HL-60 (cell line): Measurements from ENCODE around the gene FMN1.

ENCODE experiments used
- DNase-seq, 2 experiments: peaks; one replicate each; pipeline ENCODE4 v3.0.0-alpha.2; 2010 to 2020; ENCODE audit warnings: low read depth in 1 of 2, low spot score in 1 of 2
- H3K27ac ChIP-seq: fragments of 250-450 bp; sonication (Bioruptor Pico); replicated peaks from 2 replicates; pipeline ENCODE4 v1.5.1; 2020; ENCODE audit warnings: mild to moderate bottlenecking, moderate library complexity
- H3K27me3 ChIP-seq: fragments of 250-450 bp; sonication (Bioruptor Pico); 2 replicates; pipeline ENCODE4 v1.5.1; 2021; ENCODE audit warnings: mild to moderate bottlenecking, moderate library complexity; ENCODE audit not compliant: insufficient read depth, poor library complexity, severe bottlenecking
- H3K4me3 ChIP-seq: replicated peaks from 2 replicates; pipeline ENCODE4 v1.5.1; 2011; ENCODE audit warnings: mild to moderate bottlenecking, control low read depth, low read length; ENCODE audit not compliant: insufficient read depth
- GABPA ChIP-seq: IDR thresholded peaks from 2 replicates; pipeline ENCODE4 v1.6.1; 2012; ENCODE audit warnings: low read depth
- POLR2AphosphoS5 ChIP-seq: IDR thresholded peaks from 2 replicates; pipeline ENCODE4 v1.6.1; 2012; ENCODE audit warnings: low read depth
- SPI1 ChIP-seq: IDR thresholded peaks from 2 replicates; pipeline ENCODE4 v1.6.1; 2012; ENCODE audit warnings: low read depth, mild to moderate bottlenecking, borderline replicate concordance
- TF ChIP-seq, protein P1 (sequence below): IDR thresholded peaks from one replicate; pipeline ENCODE4 v1.5.1; 2011; ENCODE audit warnings: low read length, control low read depth, inconsistent platforms; ENCODE audit not compliant: insufficient read depth
- TF ChIP-seq, protein P2 (sequence below): IDR thresholded peaks from 2 replicates; pipeline ENCODE4 v1.6.1; 2012; ENCODE audit warnings: low read depth; ENCODE audit not compliant: insufficient replicate concordance

Gene FMN1

DNA sequence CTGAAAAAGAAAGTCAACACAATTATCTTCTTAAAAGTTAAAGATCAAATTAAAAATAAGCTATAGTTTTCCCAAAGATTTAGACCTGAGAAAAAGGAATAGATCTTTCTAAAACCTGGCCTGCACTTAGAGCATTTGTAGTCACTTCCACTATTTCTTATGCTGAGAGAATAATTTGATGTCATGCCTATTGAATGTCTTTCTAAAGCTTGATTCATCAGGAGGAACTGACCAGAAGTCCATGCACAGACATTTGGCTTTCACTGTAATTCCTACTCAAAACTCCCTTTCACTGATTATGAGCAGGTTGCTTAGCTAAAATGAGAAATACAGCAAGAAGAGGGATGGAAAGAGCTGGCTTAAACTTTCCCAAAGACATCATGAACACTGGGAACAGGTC is 472.4 kb downstream of the FMN1 start:
- DNase-seq: no peak
- Histone ChIP-seq H3K4me3 (no peak overlapping the region), H3K27me3 (peaks cover 30% of the 10 kb centered on the region), H3K27ac (no peak overlapping the region)
- TF ChIP-seq, protein P1, sequence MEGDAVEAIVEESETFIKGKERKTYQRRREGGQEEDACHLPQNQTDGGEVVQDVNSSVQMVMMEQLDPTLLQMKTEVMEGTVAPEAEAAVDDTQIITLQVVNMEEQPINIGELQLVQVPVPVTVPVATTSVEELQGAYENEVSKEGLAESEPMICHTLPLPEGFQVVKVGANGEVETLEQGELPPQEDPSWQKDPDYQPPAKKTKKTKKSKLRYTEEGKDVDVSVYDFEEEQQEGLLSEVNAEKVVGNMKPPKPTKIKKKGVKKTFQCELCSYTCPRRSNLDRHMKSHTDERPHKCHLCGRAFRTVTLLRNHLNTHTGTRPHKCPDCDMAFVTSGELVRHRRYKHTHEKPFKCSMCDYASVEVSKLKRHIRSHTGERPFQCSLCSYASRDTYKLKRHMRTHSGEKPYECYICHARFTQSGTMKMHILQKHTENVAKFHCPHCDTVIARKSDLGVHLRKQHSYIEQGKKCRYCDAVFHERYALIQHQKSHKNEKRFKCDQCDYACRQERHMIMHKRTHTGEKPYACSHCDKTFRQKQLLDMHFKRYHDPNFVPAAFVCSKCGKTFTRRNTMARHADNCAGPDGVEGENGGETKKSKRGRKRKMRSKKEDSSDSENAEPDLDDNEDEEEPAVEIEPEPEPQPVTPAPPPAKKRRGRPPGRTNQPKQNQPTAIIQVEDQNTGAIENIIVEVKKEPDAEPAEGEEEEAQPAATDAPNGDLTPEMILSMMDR: no peak
- TF ChIP-seq POLR2AphosphoS5: no peak
- TF ChIP-seq GABPA: no peak

DNA sequence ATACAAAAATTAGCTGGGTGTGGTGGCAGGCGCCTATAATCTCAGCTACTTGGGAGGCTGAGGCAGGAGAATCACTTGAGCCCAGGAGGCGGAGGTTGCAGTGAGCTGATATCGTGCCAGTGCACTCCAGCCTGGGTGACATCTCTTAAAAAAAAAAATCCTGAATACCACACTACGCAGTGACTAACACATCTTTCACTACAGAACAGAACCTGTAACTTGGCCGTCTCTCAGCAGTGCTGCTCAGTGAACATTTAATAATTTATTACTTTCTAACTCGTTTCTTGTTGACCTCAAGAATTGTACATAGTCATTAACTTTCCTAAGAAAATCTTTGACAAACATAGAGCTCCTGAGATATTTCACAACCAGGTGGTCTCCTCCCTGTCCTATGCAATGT is 472.9 kb downstream of the FMN1 start:
- DNase-seq: no peak
- Histone ChIP-seq H3K27ac (no peak overlapping the region), H3K4me3 (no peak overlapping the region), H3K27me3 (peaks cover 35% of the 10 kb centered on the region)
- TF ChIP-seq, protein P2, sequence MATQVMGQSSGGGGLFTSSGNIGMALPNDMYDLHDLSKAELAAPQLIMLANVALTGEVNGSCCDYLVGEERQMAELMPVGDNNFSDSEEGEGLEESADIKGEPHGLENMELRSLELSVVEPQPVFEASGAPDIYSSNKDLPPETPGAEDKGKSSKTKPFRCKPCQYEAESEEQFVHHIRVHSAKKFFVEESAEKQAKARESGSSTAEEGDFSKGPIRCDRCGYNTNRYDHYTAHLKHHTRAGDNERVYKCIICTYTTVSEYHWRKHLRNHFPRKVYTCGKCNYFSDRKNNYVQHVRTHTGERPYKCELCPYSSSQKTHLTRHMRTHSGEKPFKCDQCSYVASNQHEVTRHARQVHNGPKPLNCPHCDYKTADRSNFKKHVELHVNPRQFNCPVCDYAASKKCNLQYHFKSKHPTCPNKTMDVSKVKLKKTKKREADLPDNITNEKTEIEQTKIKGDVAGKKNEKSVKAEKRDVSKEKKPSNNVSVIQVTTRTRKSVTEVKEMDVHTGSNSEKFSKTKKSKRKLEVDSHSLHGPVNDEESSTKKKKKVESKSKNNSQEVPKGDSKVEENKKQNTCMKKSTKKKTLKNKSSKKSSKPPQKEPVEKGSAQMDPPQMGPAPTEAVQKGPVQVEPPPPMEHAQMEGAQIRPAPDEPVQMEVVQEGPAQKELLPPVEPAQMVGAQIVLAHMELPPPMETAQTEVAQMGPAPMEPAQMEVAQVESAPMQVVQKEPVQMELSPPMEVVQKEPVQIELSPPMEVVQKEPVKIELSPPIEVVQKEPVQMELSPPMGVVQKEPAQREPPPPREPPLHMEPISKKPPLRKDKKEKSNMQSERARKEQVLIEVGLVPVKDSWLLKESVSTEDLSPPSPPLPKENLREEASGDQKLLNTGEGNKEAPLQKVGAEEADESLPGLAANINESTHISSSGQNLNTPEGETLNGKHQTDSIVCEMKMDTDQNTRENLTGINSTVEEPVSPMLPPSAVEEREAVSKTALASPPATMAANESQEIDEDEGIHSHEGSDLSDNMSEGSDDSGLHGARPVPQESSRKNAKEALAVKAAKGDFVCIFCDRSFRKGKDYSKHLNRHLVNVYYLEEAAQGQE: no peak
- TF ChIP-seq POLR2AphosphoS5: no peak

DNA sequence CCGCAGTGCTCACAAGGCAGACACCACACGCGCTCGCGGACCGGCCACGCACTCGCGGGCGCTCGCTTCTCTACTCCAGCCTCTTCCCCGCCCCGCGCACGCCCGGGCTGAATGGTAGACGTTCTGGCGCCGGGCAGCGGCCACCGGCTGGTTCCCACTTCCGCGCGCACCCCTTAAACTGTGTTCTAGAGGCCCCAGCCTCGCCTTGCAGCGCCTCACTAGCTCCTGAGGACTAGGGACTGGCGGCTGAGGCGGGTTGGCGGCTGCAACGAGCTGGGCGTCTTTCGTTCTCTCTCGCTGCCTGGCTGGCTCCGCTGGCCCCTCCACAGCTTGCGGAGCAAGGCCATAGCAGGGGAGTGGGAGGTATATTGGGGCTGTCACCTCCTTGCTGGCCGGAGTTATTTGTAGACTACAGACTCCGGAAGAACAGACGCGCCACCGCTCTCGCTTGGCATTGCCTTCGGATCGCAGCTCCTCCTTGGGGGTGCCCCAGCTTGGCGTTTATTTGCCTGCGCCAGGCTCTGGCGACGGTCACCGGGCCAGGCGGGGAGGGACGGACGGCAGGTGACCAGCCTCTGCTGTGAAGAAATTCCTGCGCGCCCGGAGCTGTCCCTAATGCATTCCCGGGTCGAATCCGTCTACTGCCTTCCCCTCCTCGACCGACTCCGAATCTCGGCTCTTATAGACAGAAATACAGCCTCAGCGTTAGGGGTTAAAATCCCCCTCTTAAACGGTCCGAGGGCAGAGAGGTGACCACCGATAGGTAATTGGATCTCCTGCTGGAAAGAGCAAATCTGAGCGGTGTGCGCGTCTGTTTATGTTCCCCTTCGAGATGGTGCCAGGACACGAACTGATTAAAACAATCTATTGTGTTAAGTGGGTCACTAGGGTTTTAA is 475.4 kb downstream of the FMN1 start:
- Histone ChIP-seq H3K27me3 (peaks cover 52% of the 10 kb centered on the region), H3K4me3 (no peak overlapping the region), H3K27ac (no peak overlapping the region)
- no peak for DNase-seq
- TF ChIP-seq, protein P1: no peak
- TF ChIP-seq POLR2AphosphoS5 (no peak), GABPA (no peak), SPI1 (no peak)
- TF ChIP-seq, protein P2: no peak

DNA sequence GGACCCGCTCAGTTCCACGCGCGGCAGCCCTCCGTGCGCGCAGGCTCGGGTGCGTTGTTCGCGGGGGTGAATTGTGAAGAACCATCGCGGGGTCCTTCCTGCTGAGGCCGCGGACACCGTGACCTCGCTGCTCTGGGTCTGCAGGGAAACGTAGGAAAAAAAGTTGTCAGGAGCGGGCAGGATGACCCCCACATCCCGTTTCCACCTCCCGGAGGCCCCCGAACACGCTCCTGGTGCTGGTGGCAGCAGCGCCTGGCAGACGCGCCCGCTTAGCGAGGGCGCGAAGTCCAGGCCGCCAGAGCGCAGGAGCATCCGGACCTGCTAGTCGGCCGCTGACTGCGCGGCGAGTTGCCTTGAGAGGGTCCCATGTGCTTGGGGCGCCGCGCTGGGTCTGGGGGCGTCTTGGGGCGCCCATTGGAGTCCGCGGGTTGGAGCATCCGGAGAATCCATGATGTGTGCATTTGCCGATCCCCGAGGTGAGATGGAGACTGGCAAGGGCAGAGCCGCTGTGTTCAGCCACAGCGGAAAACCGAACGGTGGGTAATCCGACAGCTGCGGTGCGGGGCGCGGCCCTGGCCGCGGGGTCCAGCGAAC is 476.2 kb downstream of the FMN1 start:
- H3K4me3 ChIP-seq: no peak overlapping the region
- H3K27me3 ChIP-seq: peaks cover 56% of the 10 kb centered on the region
- no peak overlapping the region for H3K27ac ChIP-seq
- no peak for DNase-seq
- no peak for TF ChIP-seq SPI1
- TF ChIP-seq, protein P1: no peak
- no peak for TF ChIP-seq GABPA
- TF ChIP-seq POLR2AphosphoS5: no peak
- TF ChIP-seq, protein P2: no peak
